ENCODE measurements around the gene ANKRD6. TPM values are rescaled to one million over a fixed set of nuclear protein-coding genes. Genes with fewer than 3 reads are reported as not detected.

The ANKRD6 gene
- polyA plus RNA-seq, 10 donors, result 5.6 to 14.1 (median 8.4) TPM

DNA sequence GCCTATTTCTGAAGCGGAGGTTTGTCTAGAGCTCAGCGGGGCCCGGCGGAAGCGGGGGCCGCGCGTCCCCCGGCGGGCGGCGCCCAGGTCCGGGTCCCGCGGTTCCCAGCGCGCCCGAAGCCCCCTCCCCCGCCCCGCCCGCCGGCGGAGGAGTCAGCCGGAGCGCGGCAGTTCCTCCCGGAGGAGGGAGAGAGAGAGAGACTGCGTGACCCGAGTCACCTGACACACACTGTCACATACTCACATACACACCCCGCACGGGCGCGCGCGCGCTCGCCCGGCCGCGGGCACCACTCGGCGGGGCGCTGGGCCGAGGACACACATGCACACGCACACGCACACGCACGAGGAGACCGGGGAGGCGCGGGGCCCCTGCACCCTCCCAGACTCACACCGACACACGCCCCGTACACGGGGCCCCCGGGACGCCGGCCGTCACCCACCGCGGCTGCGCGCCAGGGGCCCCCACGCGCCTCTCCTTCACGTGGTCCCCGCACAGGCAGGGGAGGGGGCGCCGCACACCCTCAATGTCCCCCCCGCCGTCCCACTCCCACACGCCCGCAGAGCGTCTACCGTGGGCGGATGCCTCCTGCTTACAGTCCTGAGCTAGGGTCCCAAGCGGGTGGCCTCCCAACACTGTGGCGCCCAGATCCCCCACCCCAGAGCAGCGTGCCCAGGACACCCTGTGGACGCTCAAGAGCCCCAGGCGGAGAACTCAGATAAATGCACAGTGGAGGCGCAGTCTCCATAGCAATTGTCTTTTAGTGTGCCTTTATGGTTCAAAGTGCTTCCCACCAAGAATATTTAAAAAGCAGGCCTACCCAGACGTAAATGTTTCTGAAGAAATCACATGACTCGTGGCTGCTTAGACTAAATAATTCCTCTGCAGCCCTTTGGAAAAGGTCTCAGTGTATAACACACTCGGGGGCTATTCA lies 20.6 kb upstream of the ANKRD6 start, which contains the start of gene RRAGD:
Gene RRAGD, minus strand, starts transcription at position 203 of the 935 bp plus-strand sequence. CDS start 280 bp downstream, outside the sequence.
- peak; percentile 64 to 84 (median 67) for DNase-seq

DNA sequence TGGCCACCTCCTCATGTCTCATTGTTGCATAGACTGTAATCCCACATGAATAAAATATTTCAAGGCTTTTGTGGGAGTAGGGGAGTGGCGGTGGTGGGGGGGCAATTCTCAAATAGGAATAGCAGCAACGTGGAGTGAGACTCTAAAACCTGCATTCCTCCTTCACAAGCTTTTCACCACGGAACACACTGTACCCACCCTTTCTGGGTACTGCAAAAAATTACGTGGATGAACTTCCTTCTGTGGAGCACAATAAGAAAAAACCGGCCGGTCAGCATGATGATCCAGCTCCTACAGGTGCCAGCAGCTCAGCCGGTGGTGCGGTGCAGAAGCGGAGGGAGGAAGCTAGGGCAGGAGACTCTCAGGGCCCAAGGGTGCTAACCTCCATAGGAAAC lies 19.9 kb upstream of the ANKRD6 start:
- no peak for DNase-seq

DNA sequence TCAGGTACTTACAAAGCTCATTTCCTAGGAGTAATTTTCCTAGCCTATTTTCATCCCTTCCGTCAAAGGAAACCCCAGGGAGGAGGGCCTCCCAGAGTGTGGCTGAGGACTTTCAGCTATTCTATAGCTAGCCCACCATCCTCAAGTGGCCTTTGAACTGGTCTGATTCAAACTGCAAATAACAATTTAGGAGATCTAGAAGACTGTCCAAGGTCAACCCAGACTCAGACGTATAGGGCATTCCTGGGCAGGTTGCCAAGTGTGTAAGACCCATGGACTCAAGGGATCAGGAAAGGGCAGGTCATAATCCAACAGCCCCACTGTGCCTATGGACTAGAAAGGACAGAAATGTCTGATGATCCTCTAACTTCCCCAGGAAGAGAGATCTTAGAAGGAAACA lies 18.7 kb upstream of the ANKRD6 start:
- no peak for DNase-seq

DNA sequence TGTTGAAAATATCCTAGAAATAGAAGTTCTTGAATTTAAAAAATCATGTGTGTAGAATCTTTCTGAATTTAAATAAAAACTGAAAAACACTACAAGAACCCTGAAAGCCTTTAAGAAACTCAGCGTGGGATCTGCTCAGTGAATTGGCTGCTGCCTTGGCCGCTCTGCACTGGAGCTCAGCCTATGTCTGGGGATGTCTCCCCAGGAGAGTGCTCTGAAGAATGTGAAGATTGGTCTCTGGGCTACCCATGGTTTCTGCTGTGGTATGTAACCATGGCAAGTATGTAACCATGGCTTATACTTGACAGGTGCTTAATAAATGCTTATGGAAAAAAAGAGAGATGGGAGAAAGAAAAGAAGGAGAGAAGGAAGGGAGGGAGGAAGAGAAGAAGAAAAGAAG lies 17.8 kb upstream of the ANKRD6 start:
- DNase-seq, result no peak

DNA sequence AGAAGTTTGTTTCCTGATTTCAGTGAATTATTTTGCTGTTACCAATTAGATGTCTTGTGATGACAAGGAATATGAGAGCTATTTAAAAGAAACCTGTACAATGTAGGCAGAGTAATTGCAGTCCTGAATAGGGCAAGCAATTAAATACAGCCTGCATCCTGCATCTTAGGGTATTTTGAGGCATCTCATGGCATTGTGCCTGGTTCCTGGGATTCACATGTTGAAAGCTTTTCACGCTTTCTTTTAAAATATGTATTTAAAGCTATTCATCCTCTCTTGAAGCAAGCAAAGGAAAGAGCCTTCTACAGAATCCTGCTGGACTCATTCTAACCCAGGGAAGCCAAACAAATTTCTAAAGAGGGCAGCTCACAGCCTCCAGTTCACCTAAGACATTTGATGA lies 16.2 kb upstream of the ANKRD6 start:
- no peak for DNase-seq

DNA sequence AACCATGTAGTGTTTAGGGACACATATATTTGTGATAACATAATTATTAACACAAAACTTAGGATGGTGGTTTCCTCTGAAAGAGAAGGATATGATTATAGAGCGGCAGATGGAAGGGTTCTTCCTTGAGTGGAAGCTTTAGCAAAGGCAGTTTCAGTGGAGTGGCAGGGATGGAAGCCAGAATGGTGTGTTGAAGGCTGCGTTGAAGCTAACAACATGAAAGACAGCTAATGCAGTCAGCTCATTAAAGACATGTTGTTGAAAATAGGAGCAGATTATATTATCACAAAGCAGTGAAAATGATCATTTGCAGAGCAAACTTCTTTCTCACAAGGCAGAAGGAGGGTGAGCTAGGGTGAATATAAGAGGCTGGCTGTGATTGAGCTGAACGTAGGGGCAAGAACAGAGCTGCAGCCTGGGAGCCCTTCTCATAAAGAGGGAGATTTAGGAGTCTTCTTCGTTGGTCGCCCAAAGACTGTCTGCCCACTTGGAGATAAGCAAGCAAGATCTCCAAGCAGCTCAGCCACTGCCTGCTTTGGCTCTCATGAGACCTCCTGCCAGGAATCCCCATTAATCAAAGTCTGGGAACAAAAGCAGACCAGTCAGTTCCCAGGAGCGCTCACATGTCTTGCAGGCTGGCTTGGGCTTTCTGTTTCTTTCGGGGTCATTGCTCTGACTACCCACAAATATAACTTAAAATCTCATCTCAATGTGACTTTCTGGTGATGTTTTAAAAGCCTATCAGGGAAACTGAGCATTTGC lies 2.6 kb upstream of the ANKRD6 start:
- DNase-seq, result no peak

DNA sequence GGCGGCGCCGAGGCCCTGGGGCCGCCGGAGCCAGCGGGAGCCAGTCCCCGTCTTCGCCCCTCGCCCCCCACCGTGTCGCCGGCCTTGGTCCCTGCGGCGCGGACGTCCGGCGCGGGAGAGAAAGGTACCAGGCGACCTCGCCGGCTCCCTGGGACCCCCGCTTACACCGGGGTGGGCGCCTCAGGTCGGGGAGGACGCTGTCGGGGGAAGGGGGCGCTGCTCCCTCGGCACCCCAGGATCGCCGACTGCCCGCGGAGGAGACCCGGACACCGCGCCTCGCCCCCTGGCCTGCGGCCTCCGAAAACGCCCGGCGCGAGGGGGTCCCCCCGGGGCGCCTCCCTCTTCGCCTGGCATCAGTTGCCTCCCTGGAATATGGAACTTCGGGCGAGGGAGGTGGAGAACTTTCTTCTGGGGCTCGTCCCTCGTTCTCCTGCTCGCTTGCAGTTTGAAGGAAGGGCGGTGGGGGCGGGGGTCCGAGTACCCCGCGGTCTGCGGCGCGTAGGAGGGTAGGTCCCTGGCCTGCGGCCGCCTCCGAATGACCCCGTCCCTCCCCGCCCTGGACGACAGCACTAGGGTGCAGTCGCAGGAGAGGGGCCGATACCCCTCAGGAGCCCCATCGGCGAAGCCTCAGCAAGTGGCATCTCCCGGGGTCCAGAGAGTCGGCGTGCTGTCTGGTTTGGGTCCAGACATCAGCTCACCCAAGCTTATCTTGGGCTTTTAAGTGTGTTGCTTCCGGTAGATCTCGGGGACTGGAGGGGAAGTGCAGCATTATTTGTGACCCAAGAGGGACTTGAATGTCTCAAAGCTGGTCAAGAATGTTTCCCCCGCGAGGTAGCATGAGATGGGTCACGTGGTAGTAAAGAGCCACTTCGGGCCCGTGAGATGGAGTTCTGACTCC lies 549 bp downstream of the ANKRD6 start:
- DNase-seq, result peak in 1 of 3 donors; percentile 57

DNA sequence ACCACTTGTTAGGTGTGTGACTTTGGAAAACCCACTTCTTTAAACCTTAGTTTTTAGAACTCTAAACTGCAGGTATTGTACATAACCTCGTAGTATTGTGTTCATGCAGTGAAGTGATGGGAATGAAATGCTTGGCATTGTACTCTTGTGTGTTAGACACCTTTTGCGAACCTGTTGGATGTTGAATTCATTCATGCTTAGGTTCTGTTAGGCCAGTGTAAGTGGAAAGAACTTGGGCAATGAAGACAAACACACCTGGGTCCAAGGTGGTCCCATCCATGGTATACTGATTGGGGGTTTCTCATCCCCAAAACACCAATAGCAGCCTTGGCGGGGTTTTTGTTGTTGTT lies 1.2 kb downstream of the ANKRD6 start:
- no peak for DNase-seq

DNA sequence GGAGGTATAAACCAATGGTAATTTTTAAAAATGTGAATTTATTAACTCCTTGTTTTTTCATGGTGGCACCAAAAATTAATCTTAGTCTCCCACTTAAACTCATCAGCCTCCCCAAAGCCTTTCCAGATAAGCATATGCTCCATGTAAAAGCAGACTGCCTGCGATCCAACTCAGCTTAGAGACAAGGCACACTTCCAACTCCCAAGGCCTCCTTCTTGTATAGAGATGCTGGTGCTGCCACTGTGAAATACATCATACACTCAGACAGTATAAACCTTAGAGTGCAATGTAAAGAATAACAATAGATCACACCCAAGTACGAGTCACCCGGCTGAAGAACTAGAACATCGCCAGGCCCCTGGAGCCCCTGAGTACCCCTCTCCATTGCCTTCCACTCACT lies 2.0 kb downstream of the ANKRD6 start:
- peak in 1 of 3 donors; percentile 25 for DNase-seq

DNA sequence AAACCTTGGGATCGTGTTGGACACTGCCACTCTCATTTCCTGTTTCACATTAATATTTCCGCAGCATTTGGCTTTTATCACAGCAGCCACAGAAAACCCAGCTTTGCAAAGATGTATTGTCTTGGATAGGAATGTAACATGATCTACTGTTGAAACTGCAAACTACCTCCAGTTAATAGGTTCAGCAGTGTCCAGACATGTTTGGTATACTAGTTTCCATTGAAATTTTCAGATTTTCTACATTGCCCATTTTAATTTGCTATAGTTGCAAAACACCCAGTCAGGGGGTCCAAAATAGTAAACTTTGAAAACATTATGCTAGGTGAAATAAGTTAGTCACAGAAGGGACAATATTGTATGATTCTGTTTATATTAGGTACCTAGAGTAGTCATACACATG lies 3.3 kb downstream of the ANKRD6 start:
- DNase-seq, result no peak

DNA sequence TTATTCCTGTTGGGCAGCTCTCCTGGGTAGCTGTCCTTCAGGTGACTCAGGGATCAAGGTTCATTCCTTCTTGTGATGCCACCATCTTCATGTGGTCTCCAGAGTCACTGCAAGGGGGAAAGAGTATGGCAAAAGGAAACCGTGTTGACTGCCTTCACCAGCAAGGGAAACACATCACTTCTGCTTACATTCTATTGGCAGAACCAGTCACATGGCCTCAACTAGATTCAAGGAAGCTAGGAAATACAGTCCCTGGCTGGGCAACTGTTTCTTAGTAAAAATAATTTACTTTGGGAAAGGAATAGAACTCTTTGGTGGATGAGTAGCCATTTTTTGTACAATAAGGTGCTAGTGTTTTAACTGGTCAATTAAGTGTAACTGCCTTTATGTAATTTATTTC lies 5.3 kb downstream of the ANKRD6 start:
- DNase-seq, result no peak

DNA sequence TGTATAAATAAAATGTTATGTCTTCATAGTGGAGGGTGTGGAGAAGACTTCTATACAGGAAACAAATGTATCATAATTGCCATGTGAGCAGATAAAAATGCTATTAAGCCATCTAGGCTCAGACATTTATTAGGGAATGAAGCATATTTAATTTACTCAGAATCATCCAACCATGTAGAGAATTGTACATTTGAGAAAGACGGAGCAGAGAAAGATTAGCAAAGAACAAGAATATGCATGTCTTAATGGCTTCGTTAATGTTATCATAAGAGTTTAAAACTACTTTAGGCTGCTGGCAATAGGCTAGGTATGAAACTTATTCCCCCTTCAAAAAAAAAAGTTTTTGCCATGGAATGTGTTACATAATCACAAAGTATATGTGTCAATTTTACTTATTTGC lies 6.1 kb downstream of the ANKRD6 start:
- no peak for DNase-seq

DNA sequence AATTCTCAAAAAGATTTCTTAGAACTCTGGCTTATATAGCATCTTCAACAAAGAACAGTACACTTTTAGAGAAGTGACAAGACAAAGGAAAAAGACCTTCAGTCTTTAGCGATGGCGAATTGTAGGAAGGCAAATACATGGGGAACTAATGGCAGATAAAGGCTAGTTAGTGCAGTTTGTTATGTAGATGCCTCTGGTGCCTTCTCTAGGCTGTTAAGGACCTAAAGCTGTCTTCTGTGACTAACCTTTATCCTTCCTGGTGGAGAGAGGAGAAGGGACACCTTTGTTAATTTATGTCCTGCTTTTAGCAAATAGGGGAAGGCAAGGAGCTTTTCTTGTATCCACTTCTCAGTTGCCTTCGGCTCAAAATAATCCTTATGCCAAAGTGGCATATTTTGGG lies 7.2 kb downstream of the ANKRD6 start:
- DNase-seq, result no peak

DNA sequence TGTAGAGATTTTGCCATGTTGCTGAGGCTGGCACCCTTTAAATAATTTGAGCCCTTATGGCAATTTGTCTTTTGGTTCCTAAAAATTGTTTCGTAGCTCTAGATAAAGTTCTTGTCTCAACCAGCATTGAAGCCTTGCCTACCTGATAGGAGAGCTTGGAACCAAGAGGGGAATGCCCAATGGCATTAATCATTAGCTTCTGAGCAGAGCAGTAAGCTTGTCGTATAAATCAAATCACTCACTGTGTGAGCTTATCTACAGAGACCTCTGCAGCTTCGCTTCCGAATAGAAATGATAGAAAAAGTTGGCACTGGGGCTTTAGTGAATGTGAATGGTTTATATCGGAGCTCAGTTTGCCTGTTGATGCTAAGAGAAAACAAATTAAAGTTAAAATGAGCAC lies 10.7 kb downstream of the ANKRD6 start:
- DNase-seq, result no peak

DNA sequence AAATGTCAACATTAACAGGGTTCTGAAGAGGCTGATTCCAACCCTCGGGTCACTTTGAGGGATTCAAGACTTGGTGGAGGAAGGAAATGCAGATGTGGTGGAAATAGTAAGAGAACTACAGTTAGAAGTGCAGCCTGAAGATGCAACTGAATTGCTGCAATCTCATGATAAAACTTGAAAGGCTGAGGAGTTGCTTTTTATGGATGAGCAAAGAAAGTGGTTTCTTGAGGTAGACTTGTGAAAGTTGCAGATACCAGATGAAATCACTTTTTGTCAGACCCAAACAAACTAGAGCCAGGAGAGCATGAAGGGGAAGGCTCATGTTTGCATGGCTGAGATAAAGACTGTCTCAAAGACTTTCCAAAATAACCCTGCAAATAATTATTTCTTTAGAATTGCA lies 16.2 kb downstream of the ANKRD6 start:
- DNase-seq, result no peak

DNA sequence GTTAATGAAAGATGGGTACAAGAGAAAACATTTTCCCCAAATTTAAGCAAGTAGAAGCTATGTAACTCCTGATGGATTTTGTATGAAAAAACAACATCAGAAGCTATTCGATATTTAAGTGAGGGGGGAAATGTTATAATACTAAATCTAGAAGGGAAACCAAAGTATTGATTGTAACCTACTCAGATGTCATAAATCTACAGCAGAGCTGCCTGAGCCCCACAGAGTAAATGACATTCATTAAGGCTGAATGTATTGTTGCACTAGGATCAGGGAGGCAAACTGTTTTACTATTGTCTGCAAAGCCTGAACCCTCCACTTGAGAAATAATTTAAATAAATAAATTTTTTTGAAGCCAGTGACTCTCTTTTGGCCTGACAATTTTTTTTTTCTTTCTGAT lies 19.3 kb downstream of the ANKRD6 start:
- no peak for DNase-seq

DNA sequence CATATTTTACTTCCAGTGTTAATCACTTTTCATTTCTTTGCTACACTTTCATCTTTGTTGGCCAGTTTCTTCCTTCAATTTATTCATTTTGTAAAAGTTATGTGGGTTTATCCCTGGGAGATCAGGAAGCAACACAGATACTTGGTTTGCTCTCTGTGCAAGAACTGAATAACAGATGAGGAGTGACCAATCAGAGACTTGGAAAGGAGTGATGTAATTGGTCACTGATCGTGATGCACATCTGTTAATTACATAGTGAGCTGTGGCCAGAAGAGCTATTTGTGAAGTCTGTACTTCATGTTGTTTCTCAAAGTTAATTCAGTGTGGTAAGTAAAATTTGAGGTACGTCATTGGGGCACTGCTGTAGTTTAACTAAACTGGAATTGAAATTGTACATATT lies 21.3 kb downstream of the ANKRD6 start:
- DNase-seq, result no peak

DNA sequence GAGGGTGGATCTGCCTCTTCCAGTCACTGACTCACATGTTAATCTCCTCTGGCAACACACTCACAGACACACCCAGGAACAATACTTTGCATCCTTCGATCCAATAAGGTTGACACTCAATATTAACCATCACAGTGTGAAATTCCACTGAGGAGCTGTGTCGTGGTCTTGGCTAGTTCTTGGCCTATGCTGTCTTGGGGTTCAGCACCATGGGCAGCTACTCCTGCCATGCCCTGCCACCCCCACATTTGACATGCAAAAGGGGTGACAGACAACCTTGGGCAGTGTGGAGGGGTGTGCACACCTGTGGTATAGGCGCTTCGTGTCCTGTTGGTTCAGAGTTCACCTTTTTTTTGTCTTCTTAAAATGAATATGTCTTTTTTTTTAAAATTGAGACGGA lies 25.8 kb downstream of the ANKRD6 start:
- DNase-seq, result no peak

DNA sequence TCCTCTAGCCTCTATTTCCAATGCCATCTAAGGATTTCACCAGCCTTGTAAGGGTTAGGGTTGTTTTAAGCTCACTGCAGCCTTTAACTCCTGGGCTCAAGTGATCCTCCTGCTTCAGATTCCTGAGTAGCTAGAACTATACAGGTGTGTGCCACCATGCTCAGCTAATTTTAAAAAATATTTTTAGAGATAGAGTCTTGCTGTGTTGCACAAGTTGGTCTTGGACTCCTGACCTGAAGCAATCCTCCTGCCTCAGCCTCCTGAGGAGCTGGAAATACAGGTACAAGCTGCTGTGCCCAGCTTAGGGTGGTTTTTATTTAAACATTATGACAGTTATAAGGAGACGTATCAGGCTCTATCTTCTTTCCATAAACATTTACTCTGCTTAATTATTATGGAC lies 26.5 kb downstream of the ANKRD6 start:
- DNase-seq, result no peak

DNA sequence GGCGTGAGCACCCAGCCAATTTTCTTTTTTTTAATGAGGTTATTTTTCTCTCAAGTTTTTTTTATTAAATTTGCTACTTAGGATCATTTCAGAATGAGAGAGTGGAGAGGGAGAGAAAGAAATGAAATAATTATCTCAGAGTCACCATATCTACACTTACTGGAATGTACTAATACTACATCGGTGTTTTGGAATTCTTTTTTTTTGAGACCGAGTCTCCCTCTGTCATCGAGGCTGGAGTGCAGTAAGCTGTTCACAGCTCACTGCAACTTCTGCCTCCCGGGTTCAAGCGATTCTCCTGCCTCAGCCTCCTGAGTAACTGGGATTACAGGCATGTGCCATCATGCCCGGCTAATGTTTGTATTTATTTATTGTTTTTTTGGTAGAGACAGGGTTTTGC lies 27.8 kb downstream of the ANKRD6 start:
- DNase-seq, result no peak

DNA sequence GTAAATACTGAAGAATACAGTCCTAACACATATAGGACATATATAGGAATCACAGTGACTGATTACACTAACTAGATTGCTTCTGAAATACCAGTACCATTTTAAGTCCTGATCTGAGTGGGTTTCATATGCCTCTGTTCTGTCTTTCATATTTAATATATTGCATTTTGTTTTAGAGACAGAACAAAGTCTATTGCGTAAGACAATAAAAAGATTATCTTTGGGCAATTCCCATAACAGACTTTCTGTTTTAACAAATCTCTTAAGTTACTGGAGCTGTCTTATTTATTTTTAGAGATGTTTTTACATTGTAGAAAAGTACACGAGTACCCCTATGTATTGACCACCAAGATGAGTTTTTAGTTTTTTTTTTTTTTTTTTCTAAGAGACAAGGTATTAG lies 29.6 kb downstream of the ANKRD6 start:
- no peak for DNase-seq

DNA sequence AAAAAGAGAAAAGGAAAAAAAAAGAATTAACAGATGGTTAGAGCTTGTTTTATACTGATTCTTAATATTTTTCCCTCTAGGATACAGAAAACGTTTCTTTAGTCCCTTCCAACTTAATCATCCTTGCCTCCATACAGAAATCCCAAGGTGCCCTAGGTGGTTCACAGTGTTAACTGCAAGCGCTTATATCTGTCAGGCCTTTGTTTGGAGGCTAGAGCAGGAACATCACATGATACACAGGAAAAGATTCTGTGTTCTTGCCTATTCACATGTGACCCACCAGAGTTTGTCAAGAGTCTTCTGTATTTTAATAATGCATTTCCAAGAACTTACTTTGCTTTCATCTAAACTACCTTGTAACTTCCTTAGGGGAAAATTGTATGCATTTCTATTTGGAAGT lies 31.3 kb downstream of the ANKRD6 start:
- no peak for DNase-seq
